GM08714 (cell line): ENCODE data around the gene DLG2.

Experiments used
- H3K4me3 ChIP-seq: fragments of 200-500 bp; sonication (Bioruptor generic); 2 replicates; pipeline ENCODE4 v1.5.1; 2014; ENCODE audit warnings: mild to moderate bottlenecking, low read length, inconsistent platforms
- ZNF274 ChIP-seq: IDR thresholded peaks from 2 replicates; pipeline ENCODE4 v1.6.1; 2012; ENCODE audit warnings: mild to moderate bottlenecking, low read depth, low read length

The DLG2 gene

DNA sequence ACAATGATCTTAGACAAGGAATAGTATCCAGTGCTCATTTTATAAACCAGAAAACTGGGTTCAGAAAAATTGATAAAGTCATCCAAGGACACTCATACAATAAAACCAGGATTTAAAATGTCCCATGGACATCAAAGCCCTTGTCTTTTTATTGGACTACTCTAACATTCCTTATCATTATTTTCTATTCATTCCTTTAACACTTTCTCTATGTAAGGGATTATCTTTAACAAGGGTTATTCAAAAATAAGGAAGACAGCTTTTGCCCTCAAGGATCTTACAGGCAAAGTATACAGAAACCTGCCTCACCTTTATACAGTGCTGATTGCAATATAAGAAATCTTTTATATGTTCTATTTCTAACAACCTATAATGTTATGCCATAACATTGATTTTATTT, 790.8 kb downstream of the DLG2 start:
- no peak for TF ChIP-seq ZNF274
- H3K4me3 ChIP-seq: no peak overlapping the region

DNA sequence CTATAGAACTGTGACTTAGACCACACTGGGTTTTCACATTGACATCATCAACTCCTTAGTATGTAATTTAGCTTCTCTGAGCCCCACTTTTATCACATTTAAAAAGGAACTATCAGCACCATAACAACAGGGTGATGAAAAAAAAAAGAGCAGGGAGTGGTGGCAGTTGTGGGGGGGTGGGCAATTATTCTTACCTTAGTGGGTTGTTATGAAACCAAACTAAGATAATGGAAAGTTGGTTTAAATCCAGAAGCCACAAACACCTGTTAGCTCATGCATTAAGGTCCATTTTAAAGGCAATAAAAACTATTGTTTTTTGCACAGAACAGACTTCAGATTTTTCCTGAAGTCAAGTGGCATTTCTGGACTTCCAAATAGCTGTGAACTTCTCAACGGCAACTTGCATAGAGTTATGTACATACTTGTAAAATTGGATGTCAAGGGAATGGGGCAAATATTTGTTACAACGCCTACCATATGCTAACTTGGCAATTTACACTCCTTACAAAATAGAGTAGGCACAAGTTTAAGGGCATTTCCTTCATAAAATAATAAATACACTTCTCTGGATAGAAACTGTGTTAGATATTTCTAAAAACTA, 793.6 kb downstream of the DLG2 start:
- TF ChIP-seq ZNF274: no peak
- H3K4me3 ChIP-seq: no peak overlapping the region

DNA sequence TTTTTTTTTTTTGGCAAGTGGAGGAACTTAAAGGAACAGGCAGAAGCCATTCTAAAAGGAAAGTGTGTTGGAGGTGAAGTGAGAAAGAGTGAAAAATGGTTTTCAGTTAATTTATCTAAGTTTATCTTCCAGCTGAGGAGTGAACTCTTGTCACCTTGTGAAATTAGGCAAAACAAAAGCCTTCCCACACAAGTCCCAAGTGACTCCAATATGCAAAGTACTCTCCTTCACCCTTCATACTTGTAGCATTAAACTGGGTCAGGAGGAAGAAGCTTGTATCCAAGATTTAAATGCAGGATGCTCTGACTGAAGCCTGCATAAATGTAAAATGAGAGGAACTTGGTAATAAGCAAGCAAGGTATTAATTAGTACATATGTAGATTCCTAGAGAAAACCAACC, 796.8 kb downstream of the DLG2 start:
- no peak overlapping the region for H3K4me3 ChIP-seq
- no peak for TF ChIP-seq ZNF274

GRCh38 chr11:84829162-84829561, 798.0 kb downstream of the DLG2 start:
- no peak overlapping the region for H3K4me3 ChIP-seq
- no peak for TF ChIP-seq ZNF274

DNA sequence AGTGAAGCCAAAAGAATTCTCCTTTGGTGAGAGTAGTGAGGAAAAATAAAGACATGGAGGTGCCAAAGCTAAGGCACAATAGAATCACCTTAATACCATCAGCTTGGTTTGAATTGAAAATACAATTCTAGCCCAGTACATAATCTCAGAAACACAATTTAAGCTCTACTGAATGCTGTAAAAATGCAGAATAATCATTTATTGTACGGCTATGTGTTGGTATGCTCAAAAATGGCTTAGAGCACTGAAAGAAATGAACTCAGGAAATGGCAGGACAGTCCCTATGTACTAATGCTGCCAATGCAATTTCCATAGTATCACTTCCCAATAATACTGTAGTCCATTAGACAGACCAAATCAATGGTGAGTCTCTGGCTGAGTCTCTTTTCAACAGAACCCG, 798.5 kb downstream of the DLG2 start:
- H3K4me3 ChIP-seq: no peak overlapping the region
- TF ChIP-seq ZNF274: no peak

DNA sequence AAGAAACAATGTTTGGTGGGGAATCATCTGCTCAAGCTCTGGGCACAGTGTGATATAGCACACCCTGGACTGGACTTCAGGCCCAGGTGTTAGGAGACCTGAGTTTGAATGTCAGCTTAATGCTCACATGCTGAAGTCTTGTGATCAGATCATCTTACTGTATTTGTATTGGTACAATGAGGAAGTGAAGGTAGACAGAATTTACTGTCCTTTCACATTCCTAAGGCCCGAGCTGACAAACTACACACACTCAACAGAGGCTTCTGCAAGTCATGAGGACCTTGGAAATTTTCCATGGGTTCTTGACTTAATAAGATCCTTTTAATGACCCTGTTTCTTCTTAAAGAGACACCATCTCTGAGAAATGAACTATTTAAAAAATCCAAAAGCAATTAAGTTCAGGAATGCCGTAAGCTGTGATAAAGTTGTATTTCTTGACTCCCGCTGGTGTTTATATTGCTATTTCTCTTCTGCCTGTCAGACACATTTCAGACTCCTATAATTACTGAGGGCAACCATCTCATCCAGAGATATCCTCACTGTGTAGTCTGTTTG, 802.0 kb downstream of the DLG2 start:
- no peak for TF ChIP-seq ZNF274
- H3K4me3 ChIP-seq: no peak overlapping the region

- no peak for TF ChIP-seq ZNF274
- no peak overlapping the region for H3K4me3 ChIP-seq
Measured at GRCh38 chr11:84824624-84825023, 802.5 kb downstream of the DLG2 start.

DNA sequence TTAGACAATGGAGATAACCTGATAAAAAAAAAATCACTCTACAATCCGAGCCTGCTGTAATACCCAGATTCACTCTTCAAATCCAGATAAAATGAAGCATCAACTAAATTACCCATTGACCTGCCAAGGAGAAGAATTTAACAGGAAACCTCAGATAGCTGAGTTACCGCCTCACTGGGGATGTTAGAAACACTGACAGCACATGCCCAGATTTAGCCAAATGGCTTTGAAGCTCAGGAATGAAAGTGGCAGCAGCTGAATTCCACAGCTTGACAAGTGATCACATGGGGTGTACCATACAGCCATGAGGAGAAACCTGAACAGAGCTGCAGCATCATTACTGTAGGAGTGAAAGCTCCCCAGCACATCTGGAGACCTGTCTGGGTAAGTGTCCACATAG, 807.6 kb downstream of the DLG2 start:
- no peak overlapping the region for H3K4me3 ChIP-seq
- no peak for TF ChIP-seq ZNF274

GRCh38 chr11:84819128-84819527, 808.0 kb downstream of the DLG2 start:
- TF ChIP-seq ZNF274: no peak

GRCh38 chr11:84817998-84818397, 809.1 kb downstream of the DLG2 start:
- TF ChIP-seq ZNF274: no peak
- H3K4me3 ChIP-seq: no peak overlapping the region

More at GRCh38 chr11:84819128-84819527, 808.0 kb downstream of the DLG2 start:
- no peak overlapping the region for H3K4me3 ChIP-seq

GRCh38 chr11:84812471-84812969, 814.6 kb downstream of the DLG2 start:
- no peak overlapping the region for H3K4me3 ChIP-seq
- TF ChIP-seq ZNF274: no peak

GRCh38 chr11:84806354-84806753, 820.8 kb downstream of the DLG2 start:
- TF ChIP-seq ZNF274: no peak

DNA sequence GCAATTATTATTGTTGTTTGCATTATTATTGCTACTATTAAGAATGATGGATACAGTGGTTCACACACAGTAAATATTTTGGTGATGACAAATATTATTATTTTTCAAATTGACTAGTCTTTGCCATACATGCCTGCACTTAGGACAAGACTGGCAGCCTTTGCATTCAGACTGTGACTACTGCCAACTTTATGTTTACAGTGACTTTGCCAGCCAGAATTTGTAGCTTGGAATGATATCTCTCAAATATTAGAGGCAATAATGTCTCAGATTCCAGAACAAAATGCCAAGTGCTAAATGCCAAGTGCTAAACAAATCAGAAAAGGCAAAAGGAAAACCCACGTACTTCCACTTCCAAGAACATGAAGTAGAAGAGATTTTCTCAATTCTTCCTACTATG, 823.1 kb downstream of the DLG2 start:
- H3K4me3 ChIP-seq: no peak overlapping the region
- TF ChIP-seq ZNF274: no peak

More at GRCh38 chr11:84806354-84806753, 820.8 kb downstream of the DLG2 start:
- no peak overlapping the region for H3K4me3 ChIP-seq

GRCh38 chr11:84800755-84801346, 826.3 kb downstream of the DLG2 start:
- TF ChIP-seq ZNF274: no peak

GRCh38 chr11:84799112-84799511, 828.0 kb downstream of the DLG2 start:
- TF ChIP-seq ZNF274: no peak
- no peak overlapping the region for H3K4me3 ChIP-seq

More at GRCh38 chr11:84800755-84801346, 826.3 kb downstream of the DLG2 start:
- no peak overlapping the region for H3K4me3 ChIP-seq
